HCT116 (cell line): ENCODE results near the gene STON2. TPM values are rescaled to one million over a fixed set of nuclear protein-coding genes. Genes with fewer than 3 reads are reported as not detected.

Experiments used
- ATAC-seq: fragments of 200-7000 bp; cut with Tn5 transposase; 2 replicates; pipeline ENCODE4 v1.9.1; 2020; ENCODE audit warnings: mild to moderate bottlenecking, moderate library complexity
- BruUV-seq: library from RNA; stranded (reverse); fragments of 400-500 nt; replicated peaks from 2 replicates; lab custom pipeline; 2021; lab: Mats Ljungman, UMichigan
- CTCF ChIA-PET: fragments of 300-600 bp; sonication (Branson Sonifier 250); formaldehyde crosslinking; loops from one replicate; lab custom pipeline; 2021; ENCODE audit warnings: antibody characterized with exemption; lab: Charles Lee
- POLR2A ChIA-PET: fragments of 300-600, 350-600 bp; sonication (Branson Sonifier 250); formaldehyde crosslinking; loops from one replicate; lab custom pipeline; 2021; ENCODE audit warnings: antibody characterized with exemption; lab: Charles Lee
- RAD21 ChIA-PET, 2 experiments: fragments of 300-600 bp; sonication (Branson Sonifier 250); formaldehyde crosslinking; loops; one replicate each; lab custom pipeline; 2023; ENCODE audit warnings: low total read pairs in 2 of 2; ENCODE audit not compliant: uncharacterized antibody in 2 of 2, unreplicated experiment in 2 of 2, low non-redundant PET in 1 of 2; lab: Charles Lee
- DNase-seq: peaks from one replicate; pipeline ENCODE4 v3.0.0-alpha.2; 2010; ENCODE audit warnings: low read depth, low spot score
- H2AFZ ChIP-seq: fragments of 200-600 bp; shearing (Covaris generic), sonication (generic); 2 replicates; pipeline ENCODE4 v1.6.1; 2017; ENCODE audit warnings: low read depth, mixed run types, mixed read lengths, antibody characterized with exemption, low read length; ENCODE audit not compliant: poor library complexity, severe bottlenecking
- H3K27ac ChIP-seq: 2 replicates; pipeline ENCODE4 v1.5.1; 2012; ENCODE audit warnings: low read depth, low read length
- H3K27me3 ChIP-seq: fragments of 200-600 bp; sonication (generic); 2 replicates; pipeline ENCODE4 v1.6.1; 2016; ENCODE audit warnings: mixed run types, low read length, mixed read lengths; ENCODE audit not compliant: insufficient read depth
- H3K36me3 ChIP-seq, 2 experiments: fragments of 200-500 bp in 1 of 2; fragments of 200-600 bp in 1 of 2; sonication (Bioruptor generic) in 1 of 2; sonication (generic) in 1 of 2; 2 replicates each; pipeline versions ENCODE4 v1.5.1 to v1.6.1; 2014 to 2016; ENCODE audit warnings: low read length in 2 of 2, inconsistent platforms in 1 of 2, mixed read lengths in 1 of 2, mixed run types in 1 of 2; ENCODE audit not compliant: insufficient read depth in 2 of 2, control insufficient read depth in 1 of 2
- H3K4me1 ChIP-seq, 2 experiments: fragments of 200-600 bp in 1 of 2; sonication (generic) in 1 of 2; 2 replicates each; pipeline versions ENCODE4 v1.5.1 to v1.6.1; 2012 to 2017; ENCODE audit warnings: low read length in 2 of 2, inconsistent platforms in 1 of 2, mild to moderate bottlenecking in 1 of 2, mixed read lengths in 1 of 2, mixed run types in 1 of 2, moderate library complexity in 1 of 2; ENCODE audit not compliant: insufficient read depth in 2 of 2, control insufficient read depth in 1 of 2
- H3K4me2 ChIP-seq: fragments of 200-600 bp; sonication (generic); 2 replicates; pipeline ENCODE4 v1.6.1; 2017; ENCODE audit warnings: mixed run types, low read length, mixed read lengths
- H3K4me3 ChIP-seq, 2 experiments: fragments of 200-600 bp in 1 of 2; sonication (generic) in 1 of 2; replicated peaks in 1 of 2; 2 replicates each; pipeline ENCODE4 v1.5.1; 2011 to 2016; ENCODE audit warnings: low read length in 2 of 2, control low read depth in 1 of 2, low read depth in 1 of 2, mild to moderate bottlenecking in 1 of 2, mixed read lengths in 1 of 2, mixed run types in 1 of 2
- H3K79me2 ChIP-seq: fragments of 200-600 bp; sonication (generic); 2 replicates; pipeline ENCODE4 v1.6.1; 2017; ENCODE audit warnings: mild to moderate bottlenecking, mixed run types, low read length, moderate library complexity, mixed read lengths; ENCODE audit not compliant: insufficient read depth
- H3K9ac ChIP-seq: fragments of 200-600 bp; sonication (generic); 2 replicates; pipeline ENCODE4 v1.6.1; 2016; ENCODE audit warnings: low read length, mixed read lengths
- H3K9me2 ChIP-seq: fragments of 200-600 bp; sonication (generic), shearing (Covaris generic); 2 replicates; pipeline ENCODE4 v1.6.1; 2017; ENCODE audit warnings: mixed run types, mild to moderate bottlenecking, moderate library complexity; ENCODE audit not compliant: insufficient read depth
- H3K9me3 ChIP-seq, 2 experiments: fragments of 200-500 bp in 1 of 2; fragments of 200-600 bp in 1 of 2; sonication (Bioruptor generic) in 1 of 2; sonication (generic) in 1 of 2; 2 replicates each; pipeline ENCODE4 v1.6.1; 2014 to 2017; ENCODE audit warnings: low read length in 2 of 2, mixed read lengths in 2 of 2, inconsistent platforms in 1 of 2, low read depth in 1 of 2, mild to moderate bottlenecking in 1 of 2, mixed run types in 1 of 2, moderate library complexity in 1 of 2; ENCODE audit not compliant: control insufficient read depth in 1 of 2, insufficient read depth in 1 of 2
- H4K20me1 ChIP-seq: fragments of 200-600 bp; sonication (generic), shearing (Covaris generic); 2 replicates; pipeline ENCODE4 v1.6.1; 2017; ENCODE audit warnings: mixed run types, mild to moderate bottlenecking, moderate library complexity; ENCODE audit not compliant: insufficient read depth
- EZH2phosphoT487 ChIP-seq: fragments of 200-600 bp; IDR thresholded peaks from 2 replicates; pipeline ENCODE4 v1.6.1; 2018; ENCODE audit warnings: antibody characterized with exemption, borderline replicate concordance
- FOSL1 ChIP-seq: IDR thresholded peaks from 2 replicates; pipeline ENCODE4 v1.6.1; 2012; ENCODE audit warnings: low read depth
- REST ChIP-seq: IDR thresholded peaks from 2 replicates; pipeline ENCODE4 v1.6.1; 2012; ENCODE audit warnings: low read depth
- SIN3A ChIP-seq: IDR thresholded peaks from 2 replicates; pipeline ENCODE4 v1.6.1; 2012; ENCODE audit warnings: low read depth
- TCF7L2 ChIP-seq: IDR thresholded peaks from 2 replicates; pipeline ENCODE4 v1.7.0; 2011; ENCODE audit warnings: borderline replicate concordance, inconsistent platforms; ENCODE audit not compliant: insufficient read depth, insufficient read length; ENCODE audit errors: extremely low read depth
- YY1 ChIP-seq: IDR thresholded peaks from 2 replicates; pipeline ENCODE4 v1.6.1; 2011; ENCODE audit warnings: low read length, low read depth, moderate library complexity, mild to moderate bottlenecking; ENCODE audit not compliant: insufficient replicate concordance; ENCODE audit errors: extremely low read depth
- ZBTB33 ChIP-seq: IDR thresholded peaks from 2 replicates; pipeline ENCODE4 v1.6.1; 2011; ENCODE audit warnings: mild to moderate bottlenecking, low read length, moderate library complexity; ENCODE audit not compliant: insufficient replicate concordance; ENCODE audit errors: extremely low read depth
- ZFX ChIP-seq: fragments of 450-650 bp; IDR thresholded peaks from 2 replicates; pipeline ENCODE4 v1.6.1; 2017
- intact Hi-C: fragments of 100-400 bp; cut with micrococcal nuclease; formaldehyde crosslinking; loops from 2 replicates; pipeline ENCODE4 v1.10.0; 2022
- total RNA-seq: library from RNA; stranded (reverse); gene quantifications from one replicate; pipeline ENCODE4 v1.2.1, GENCODE V29; 2021; ENCODE audit not compliant: unreplicated experiment

The STON2 gene
- total RNA-seq, 1 experiment from 2014 or later, result 4.1 TPM

DNA sequence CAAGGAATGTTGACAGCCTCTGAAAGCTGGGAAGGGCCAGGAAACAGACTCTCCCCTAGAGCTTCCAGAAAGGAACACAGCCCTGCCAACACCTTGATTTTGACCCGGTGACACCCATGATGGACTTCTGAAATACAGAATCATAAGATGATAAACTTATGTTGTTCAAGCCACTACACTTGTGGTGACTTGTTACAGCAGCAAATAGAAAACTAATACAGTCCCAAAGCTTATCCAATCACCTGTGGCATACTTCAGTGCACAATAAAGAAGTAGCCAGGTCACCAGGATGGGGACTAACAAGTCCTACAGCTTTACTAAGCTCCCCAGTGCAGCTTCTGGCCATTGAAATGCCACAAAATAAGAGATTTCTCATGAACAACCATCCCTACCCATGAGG is 5.4 kb downstream of the STON2 start:
- no peaks in the 10 kb centered on the region for H3K79me2 ChIP-seq
- TF ChIP-seq YY1 (no peak), EZH2phosphoT487 (no peak), REST (no peak), FOSL1 (no peak), ZFX (no peak), SIN3A (no peak), ZBTB33 (no peak), TCF7L2 (no peak)
- RAD21 ChIA-PET, result no interaction called here
- ATAC-seq (no peak), DNase-seq (no peak)
- H3K4me2 ChIP-seq, result no peak overlapping the region
- intact Hi-C loops, result no loop called here
- peaks cover under 1 to 24% of the 10 kb centered on the region in 2 experiments for H3K4me1 ChIP-seq
- no TSS peak for BruUV-seq
- H3K27me3 ChIP-seq, result no peaks in the 10 kb centered on the region
- no peak overlapping the region for H2AFZ ChIP-seq
- no peak overlapping the region for H3K27ac ChIP-seq
- H3K4me3 ChIP-seq, result no peak overlapping the region
- no peaks in the 10 kb centered on the region for H3K9me3 ChIP-seq
- no peaks in the 10 kb centered on the region for H3K9me2 ChIP-seq
- H4K20me1 ChIP-seq, result no peaks in the 10 kb centered on the region
- POLR2A ChIA-PET, result no interaction called here
- CTCF ChIA-PET, result no interaction called here
- H3K36me3 ChIP-seq, result no peaks in the 10 kb centered on the region
- no peak overlapping the region for H3K9ac ChIP-seq
